Colonic mucosa (tissue), 4 donors: Measurements from ENCODE around the gene CBX2. TPM values are rescaled to one million over a fixed set of nuclear protein-coding genes. Genes with fewer than 3 reads are reported as not detected.
A peak's percentile ranks its signal among the peaks of the same experiment; 100 is the strongest.

Experiments used
- DNase-seq: peaks from one replicate; pipeline ENCODE4 v3.0.0-alpha.2; 2020
- H3K27ac ChIP-seq: fragments of 200-600 bp; one replicate; pipeline ENCODE4 v1.8.0; 2021
- H3K27me3 ChIP-seq: fragments of 200-600 bp; one replicate; pipeline ENCODE4 v1.8.0; 2021
- H3K36me3 ChIP-seq: fragments of 200-600 bp; one replicate; pipeline ENCODE4 v1.8.0; 2021
- H3K4me1 ChIP-seq: fragments of 200-600 bp; one replicate; pipeline ENCODE4 v1.8.0; 2021; ENCODE audit warnings: mild to moderate bottlenecking
- H3K4me3 ChIP-seq: fragments of 200-600 bp; one replicate; pipeline ENCODE4 v1.8.0; 2021
- H3K9ac ChIP-seq, 2 donors: one replicate each; pipeline ENCODE4 v1.7.0; 2013; ENCODE audit warnings: control low read depth in 2 of 2, low read depth in 2 of 2, low read length in 2 of 2
- H3K9me3 ChIP-seq: fragments of 200-600 bp; one replicate; pipeline ENCODE4 v1.8.0; 2021
- intact Hi-C: fragments of 100-400 bp; cut with DNase I; formaldehyde crosslinking; loops from one replicate; pipeline ENCODE4 v1.14.1; 2022
- total RNA-seq, 2 donors: library from RNA; stranded (reverse); fragmentation: NEBNext Ultra II Directional in 1 of 2; extraction: Animal tissue kit (Norgen Biotek cat#: 25700) in 1 of 2; gene quantifications; one replicate each; pipeline ENCODE4 v1.2.1, GENCODE V29; 2021
- TF ChIP-seq, protein P1 (sequence below): fragments of 200-600 bp; IDR thresholded peaks from one replicate; pipeline ENCODE4 v1.8.0; 2022; ENCODE audit warnings: antibody characterized with exemption, mild to moderate bottlenecking
- donor health status: healthy.
- donor health status: DM: no; HTN: no; CAD: no.
- donor health status: DM: no; HTN: no; CAD: no.

CBX2 gene
- total RNA-seq, 2 donors from 2014 or later = 2.1 to 4.0 TPM

DNA sequence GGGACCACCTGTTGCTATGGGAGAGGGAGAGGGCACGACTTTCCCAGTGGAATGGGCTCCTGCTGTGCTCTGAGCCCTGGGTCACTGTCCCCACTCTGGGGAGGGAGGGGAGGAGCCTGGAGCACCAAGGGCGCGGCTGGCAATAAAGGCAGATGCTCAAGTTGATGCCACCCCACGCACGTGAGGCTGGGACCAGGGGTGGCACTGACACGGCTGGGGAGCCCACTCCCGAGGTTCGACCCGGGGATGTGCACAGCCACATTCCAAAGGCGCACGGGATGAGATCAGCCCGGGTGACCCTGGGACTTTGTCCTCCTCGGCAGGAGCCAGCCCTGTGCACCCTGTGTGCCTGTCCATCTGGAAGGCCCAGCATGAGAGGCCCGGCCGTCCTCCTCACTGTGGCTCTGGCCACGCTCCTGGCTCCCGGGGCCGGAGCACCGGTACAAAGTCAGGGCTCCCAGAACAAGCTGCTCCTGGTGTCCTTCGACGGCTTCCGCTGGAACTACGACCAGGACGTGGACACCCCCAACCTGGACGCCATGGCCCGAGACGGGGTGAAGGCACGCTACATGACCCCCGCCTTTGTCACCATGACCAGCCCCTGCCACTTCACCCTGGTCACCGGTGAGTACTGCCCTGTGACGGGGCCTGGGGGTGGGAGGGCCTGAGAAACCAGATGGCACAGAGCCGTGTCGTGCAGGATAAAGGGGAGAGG, 47.0 kb upstream of the CBX2 start, which contains the start of gene ENPP7:
Gene ENPP7 (plus strand): TSS at position 175 of the 715 bp plus-strand sequence. CDS start 197 bp downstream, at position 372.
- no peak within 1 kb of the TSS for H3K4me3 ChIP-seq
- intact Hi-C loops = no loop called here
- H3K9ac ChIP-seq = no peak within 1 kb of the TSS
- no peaks in the 10 kb centered on the region for H3K27me3 ChIP-seq
- TF ChIP-seq, protein P1, sequence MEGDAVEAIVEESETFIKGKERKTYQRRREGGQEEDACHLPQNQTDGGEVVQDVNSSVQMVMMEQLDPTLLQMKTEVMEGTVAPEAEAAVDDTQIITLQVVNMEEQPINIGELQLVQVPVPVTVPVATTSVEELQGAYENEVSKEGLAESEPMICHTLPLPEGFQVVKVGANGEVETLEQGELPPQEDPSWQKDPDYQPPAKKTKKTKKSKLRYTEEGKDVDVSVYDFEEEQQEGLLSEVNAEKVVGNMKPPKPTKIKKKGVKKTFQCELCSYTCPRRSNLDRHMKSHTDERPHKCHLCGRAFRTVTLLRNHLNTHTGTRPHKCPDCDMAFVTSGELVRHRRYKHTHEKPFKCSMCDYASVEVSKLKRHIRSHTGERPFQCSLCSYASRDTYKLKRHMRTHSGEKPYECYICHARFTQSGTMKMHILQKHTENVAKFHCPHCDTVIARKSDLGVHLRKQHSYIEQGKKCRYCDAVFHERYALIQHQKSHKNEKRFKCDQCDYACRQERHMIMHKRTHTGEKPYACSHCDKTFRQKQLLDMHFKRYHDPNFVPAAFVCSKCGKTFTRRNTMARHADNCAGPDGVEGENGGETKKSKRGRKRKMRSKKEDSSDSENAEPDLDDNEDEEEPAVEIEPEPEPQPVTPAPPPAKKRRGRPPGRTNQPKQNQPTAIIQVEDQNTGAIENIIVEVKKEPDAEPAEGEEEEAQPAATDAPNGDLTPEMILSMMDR = no peak
- no peaks in the 10 kb centered on the region for H3K9me3 ChIP-seq
- no peak within 1 kb of the TSS for H3K27ac ChIP-seq
- DNase-seq = no peak
- H3K4me1 ChIP-seq = no peaks in the 10 kb centered on the region
- H3K36me3 ChIP-seq = no peaks in the 10 kb centered on the region

DNA sequence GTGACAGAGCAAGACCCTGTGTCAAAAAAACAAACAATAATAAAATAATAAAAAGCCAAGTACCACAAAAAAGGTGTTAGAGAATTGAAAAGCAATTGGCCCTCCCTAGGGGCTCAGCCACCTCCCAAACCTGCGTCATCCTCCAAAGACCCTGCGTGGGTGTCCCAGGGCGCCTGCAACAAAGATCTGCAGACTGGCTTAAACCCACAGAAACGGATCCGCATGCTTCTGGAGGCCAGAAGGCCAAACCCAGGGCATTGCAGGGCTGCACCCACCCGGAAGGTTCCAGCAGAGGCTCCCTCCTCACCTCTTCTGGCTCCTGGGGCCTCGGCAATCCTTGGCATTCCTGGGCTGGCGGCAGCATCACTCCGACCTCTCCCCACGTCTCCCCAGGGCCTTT, 45.7 kb upstream of the CBX2 start:
- DNase-seq = no peak
- no peak overlapping the region for H3K9ac ChIP-seq
- H3K4me1 ChIP-seq = no peaks in the 10 kb centered on the region
- no peak overlapping the region for H3K27ac ChIP-seq
- intact Hi-C loops = no loop called here
- TF ChIP-seq, protein P1 = no peak
- no peaks in the 10 kb centered on the region for H3K36me3 ChIP-seq
- no peak overlapping the region for H3K4me3 ChIP-seq
- H3K27me3 ChIP-seq = no peaks in the 10 kb centered on the region
- no peaks in the 10 kb centered on the region for H3K9me3 ChIP-seq

DNA sequence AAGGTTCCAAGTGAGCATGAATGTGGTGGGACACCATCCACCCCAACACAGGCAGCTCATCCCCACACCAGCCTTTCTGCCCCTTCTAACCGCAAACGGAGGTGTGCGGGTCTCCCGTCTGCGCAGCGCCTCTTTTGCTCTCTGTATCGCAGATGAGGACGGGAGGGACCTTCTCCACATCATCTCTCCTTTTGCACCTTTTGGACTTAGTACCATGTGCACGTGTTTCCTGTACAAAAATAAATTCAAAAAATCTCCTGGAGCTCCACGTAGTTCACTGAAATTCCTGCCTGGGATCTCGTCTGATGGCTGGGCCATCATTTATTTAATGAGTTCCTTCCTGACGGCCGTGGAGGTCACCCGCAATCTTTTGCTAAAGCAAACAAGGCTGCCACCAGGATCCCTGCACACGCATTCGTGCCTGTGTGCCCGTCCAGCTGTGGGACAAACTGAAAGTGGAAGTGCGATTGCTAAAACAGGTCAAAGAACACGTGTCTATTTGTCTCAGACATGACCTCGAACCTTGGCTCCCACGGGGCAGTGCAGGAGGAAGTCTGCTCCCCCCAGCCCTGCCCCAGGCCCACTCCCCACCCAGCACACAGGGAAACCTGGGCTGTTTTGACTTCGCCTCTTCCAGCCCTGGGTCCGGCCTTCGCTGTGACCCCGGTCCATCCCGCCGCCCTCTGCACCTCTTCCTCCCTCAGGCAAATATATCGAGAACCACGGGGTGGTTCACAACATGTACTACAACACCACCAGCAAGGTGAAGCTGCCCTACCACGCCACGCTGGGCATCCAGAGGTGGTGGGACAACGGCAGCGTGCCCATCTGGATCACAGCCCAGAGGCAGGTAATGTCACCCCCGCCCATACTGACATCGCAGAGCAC, 44.9 kb upstream of the CBX2 start:
- H3K9me3 ChIP-seq = no peaks in the 10 kb centered on the region
- no peaks in the 10 kb centered on the region for H3K27me3 ChIP-seq
- no peaks in the 10 kb centered on the region for H3K4me1 ChIP-seq
- peak; percentile 46 for DNase-seq
- peak overlapping the region; percentile 4 for H3K4me3 ChIP-seq
- no peak overlapping the region for H3K9ac ChIP-seq
- H3K36me3 ChIP-seq = no peaks in the 10 kb centered on the region
- TF ChIP-seq, protein P1 = no peak
- H3K27ac ChIP-seq = no peak overlapping the region
- intact Hi-C loops = no loop called here

DNA sequence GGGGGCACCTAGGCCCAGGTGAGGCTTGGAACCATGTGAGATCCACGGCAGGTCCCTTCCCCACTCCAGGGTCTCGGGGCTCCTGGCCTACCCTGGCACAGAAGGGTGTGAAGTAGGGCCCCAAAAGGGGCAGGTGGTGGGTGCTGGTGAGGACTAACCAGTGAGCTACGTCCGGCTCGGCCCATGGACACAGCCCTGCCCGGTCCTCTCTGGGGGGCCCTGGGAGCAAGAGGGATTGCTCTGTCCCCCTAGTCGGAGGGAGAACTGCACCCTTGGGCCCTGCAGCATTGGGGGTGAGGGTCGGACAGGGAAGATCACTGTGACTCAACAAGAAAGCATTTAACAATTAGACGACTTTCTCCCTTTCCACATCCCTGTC, 44.3 kb upstream of the CBX2 start:
- H3K9ac ChIP-seq = no peak overlapping the region
- no peaks in the 10 kb centered on the region for H3K27me3 ChIP-seq
- no peak overlapping the region for H3K4me3 ChIP-seq
- H3K4me1 ChIP-seq = no peaks in the 10 kb centered on the region
- no peaks in the 10 kb centered on the region for H3K36me3 ChIP-seq
- TF ChIP-seq, protein P1 = no peak
- DNase-seq = no peak
- no peak overlapping the region for H3K27ac ChIP-seq
- H3K9me3 ChIP-seq = no peaks in the 10 kb centered on the region
- intact Hi-C loops = no loop called here

DNA sequence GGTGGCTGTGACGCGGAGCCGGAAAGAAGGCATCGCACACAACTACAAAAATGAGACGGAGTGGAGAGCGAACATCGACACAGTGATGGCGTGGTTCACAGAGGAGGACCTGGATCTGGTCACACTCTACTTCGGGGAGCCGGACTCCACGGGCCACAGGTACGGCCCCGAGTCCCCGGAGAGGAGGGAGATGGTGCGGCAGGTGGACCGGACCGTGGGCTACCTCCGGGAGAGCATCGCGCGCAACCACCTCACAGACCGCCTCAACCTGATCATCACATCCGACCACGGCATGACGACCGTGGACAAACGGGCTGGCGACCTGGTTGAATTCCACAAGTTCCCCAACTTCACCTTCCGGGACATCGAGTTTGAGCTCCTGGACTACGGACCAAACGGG, 42.9 kb upstream of the CBX2 start:
- Histone ChIP-seq H3K9ac (no peak overlapping the region), H3K36me3 (no peaks in the 10 kb centered on the region), H3K4me3 (no peak overlapping the region), H3K9me3 (no peaks in the 10 kb centered on the region), H3K27ac (no peak overlapping the region), H3K27me3 (peaks cover 7% of the 10 kb centered on the region), H3K4me1 (no peaks in the 10 kb centered on the region)
- TF ChIP-seq, protein P1 = no peak
- no peak for DNase-seq
- intact Hi-C loops = no loop called here
